Measurements from ENCODE around the gene CCDC18. TPM values are rescaled to one million over a fixed set of nuclear protein-coding genes. Genes with fewer than 3 reads are reported as not detected.

Gene CCDC18
- total and polyA plus RNA-seq, 2 experiments from 2014 or later: 16.3 to 47.9 TPM

DNA sequence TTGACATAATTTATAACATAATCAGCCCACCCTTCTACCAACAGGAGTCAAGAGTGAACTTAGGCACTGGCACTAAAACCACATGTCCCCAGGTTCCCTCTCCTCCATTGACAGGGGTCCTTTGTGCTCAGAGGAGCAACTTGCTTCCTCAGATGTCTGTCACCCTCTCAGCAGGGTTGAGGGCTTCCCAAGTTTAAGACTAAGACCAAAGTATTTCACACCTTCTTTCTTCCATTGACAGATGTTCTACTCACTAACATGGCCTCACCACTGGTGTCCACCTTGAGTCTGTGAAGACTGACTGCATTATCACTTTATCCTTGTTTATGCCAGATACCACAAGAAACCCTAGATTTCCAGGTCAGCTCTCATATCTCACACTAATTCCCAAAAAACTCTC, 56.5 kb downstream of the CCDC18 start:
- no peak overlapping the region for H3K27ac Mint-ChIP-seq
- H3K4me3 Mint-ChIP-seq: no peak overlapping the region
- H3K27me3 Mint-ChIP-seq (ENCODE audit: insufficient read depth, low read depth, poor library complexity): no peaks in the 10 kb centered on the region
- peaks cover 74% of the 10 kb centered on the region for H3K36me3 Mint-ChIP-seq (ENCODE audit: low read depth)
- H4K20me1 ChIP-seq (replicated peaks; ENCODE audit: insufficient read depth): no peaks in the 10 kb centered on the region
- peaks cover 17% of the 10 kb centered on the region for H3K9me3 Mint-ChIP-seq
- no peaks in the 10 kb centered on the region for H3K79me2 ChIP-seq (replicated peaks; ENCODE audit: insufficient read depth)
- peaks cover 11% of the 10 kb centered on the region for H3K4me1 ChIP-seq (ENCODE audit: insufficient read depth)
- no peak overlapping the region for H3K4me2 ChIP-seq
- no peaks in the 10 kb centered on the region for H3K27me3 ChIP-seq (ENCODE audit: insufficient read depth)
- ATAC-seq (no peak), DNase-seq (ENCODE audit: low spot score) (no peak)
- H3K4me1 Mint-ChIP-seq: peaks cover 6% of the 10 kb centered on the region; the same call in 2 of the 3 replicates
- no peak for TF ChIP-seq STAT1 (IDR thresholded peaks at IDR 0.05; ENCODE audit: unreplicated experiment)
- 0 out of 2 replicates have a peak, but pooled peaks cover 4% of the 10 kb centered on the region for H3K9me2 ChIP-seq (ENCODE audit: insufficient read depth)
- H3F3A ChIP-seq (replicated peaks; ENCODE audit: low read depth): no peaks in the 10 kb centered on the region
- no peak overlapping the region for H2AFZ ChIP-seq
- no peak overlapping the region for H3K27ac ChIP-seq (ENCODE audit: low read depth)
- H3K4me3 ChIP-seq: no peak overlapping the region
- H3K36me3 ChIP-seq (ENCODE audit: insufficient read depth): peaks cover 12% of the 10 kb centered on the region

- no peaks in the 10 kb centered on the region for H3F3A ChIP-seq (replicated peaks; ENCODE audit: low read depth)
- peaks cover 11% of the 10 kb centered on the region for H3K4me1 ChIP-seq (ENCODE audit: insufficient read depth)
- H3K36me3 ChIP-seq (ENCODE audit: insufficient read depth): peaks cover 20% of the 10 kb centered on the region
- H3K4me1 Mint-ChIP-seq: peaks cover 6% of the 10 kb centered on the region; the same call in 2 of the 3 replicates
- H3K27me3 ChIP-seq (ENCODE audit: insufficient read depth): no peaks in the 10 kb centered on the region
- ATAC-seq (no peak), DNase-seq (ENCODE audit: low spot score) (no peak)
- H3K9me2 ChIP-seq (ENCODE audit: insufficient read depth): 0 out of 2 replicates have a peak, but pooled peaks cover 4% of the 10 kb centered on the region
- H3K4me3 ChIP-seq: no peak overlapping the region
- H3K27me3 Mint-ChIP-seq (ENCODE audit: insufficient read depth, low read depth, poor library complexity): no peaks in the 10 kb centered on the region
- no peak overlapping the region for H3K4me3 Mint-ChIP-seq
- H3K79me2 ChIP-seq (replicated peaks; ENCODE audit: insufficient read depth): no peaks in the 10 kb centered on the region
- H3K27ac Mint-ChIP-seq: no peak overlapping the region
- no peak overlapping the region for H2AFZ ChIP-seq
- H3K27ac ChIP-seq (ENCODE audit: low read depth): no peak overlapping the region
- peak overlapping the region; percentile 18; the same call in 1 of the 2 replicates for H3K4me2 ChIP-seq
- H3K9me3 Mint-ChIP-seq: peaks cover 28% of the 10 kb centered on the region
- peaks cover 77% of the 10 kb centered on the region for H3K36me3 Mint-ChIP-seq (ENCODE audit: low read depth)
- no peaks in the 10 kb centered on the region for H4K20me1 ChIP-seq (replicated peaks; ENCODE audit: insufficient read depth)
- TF ChIP-seq, protein P1, sequence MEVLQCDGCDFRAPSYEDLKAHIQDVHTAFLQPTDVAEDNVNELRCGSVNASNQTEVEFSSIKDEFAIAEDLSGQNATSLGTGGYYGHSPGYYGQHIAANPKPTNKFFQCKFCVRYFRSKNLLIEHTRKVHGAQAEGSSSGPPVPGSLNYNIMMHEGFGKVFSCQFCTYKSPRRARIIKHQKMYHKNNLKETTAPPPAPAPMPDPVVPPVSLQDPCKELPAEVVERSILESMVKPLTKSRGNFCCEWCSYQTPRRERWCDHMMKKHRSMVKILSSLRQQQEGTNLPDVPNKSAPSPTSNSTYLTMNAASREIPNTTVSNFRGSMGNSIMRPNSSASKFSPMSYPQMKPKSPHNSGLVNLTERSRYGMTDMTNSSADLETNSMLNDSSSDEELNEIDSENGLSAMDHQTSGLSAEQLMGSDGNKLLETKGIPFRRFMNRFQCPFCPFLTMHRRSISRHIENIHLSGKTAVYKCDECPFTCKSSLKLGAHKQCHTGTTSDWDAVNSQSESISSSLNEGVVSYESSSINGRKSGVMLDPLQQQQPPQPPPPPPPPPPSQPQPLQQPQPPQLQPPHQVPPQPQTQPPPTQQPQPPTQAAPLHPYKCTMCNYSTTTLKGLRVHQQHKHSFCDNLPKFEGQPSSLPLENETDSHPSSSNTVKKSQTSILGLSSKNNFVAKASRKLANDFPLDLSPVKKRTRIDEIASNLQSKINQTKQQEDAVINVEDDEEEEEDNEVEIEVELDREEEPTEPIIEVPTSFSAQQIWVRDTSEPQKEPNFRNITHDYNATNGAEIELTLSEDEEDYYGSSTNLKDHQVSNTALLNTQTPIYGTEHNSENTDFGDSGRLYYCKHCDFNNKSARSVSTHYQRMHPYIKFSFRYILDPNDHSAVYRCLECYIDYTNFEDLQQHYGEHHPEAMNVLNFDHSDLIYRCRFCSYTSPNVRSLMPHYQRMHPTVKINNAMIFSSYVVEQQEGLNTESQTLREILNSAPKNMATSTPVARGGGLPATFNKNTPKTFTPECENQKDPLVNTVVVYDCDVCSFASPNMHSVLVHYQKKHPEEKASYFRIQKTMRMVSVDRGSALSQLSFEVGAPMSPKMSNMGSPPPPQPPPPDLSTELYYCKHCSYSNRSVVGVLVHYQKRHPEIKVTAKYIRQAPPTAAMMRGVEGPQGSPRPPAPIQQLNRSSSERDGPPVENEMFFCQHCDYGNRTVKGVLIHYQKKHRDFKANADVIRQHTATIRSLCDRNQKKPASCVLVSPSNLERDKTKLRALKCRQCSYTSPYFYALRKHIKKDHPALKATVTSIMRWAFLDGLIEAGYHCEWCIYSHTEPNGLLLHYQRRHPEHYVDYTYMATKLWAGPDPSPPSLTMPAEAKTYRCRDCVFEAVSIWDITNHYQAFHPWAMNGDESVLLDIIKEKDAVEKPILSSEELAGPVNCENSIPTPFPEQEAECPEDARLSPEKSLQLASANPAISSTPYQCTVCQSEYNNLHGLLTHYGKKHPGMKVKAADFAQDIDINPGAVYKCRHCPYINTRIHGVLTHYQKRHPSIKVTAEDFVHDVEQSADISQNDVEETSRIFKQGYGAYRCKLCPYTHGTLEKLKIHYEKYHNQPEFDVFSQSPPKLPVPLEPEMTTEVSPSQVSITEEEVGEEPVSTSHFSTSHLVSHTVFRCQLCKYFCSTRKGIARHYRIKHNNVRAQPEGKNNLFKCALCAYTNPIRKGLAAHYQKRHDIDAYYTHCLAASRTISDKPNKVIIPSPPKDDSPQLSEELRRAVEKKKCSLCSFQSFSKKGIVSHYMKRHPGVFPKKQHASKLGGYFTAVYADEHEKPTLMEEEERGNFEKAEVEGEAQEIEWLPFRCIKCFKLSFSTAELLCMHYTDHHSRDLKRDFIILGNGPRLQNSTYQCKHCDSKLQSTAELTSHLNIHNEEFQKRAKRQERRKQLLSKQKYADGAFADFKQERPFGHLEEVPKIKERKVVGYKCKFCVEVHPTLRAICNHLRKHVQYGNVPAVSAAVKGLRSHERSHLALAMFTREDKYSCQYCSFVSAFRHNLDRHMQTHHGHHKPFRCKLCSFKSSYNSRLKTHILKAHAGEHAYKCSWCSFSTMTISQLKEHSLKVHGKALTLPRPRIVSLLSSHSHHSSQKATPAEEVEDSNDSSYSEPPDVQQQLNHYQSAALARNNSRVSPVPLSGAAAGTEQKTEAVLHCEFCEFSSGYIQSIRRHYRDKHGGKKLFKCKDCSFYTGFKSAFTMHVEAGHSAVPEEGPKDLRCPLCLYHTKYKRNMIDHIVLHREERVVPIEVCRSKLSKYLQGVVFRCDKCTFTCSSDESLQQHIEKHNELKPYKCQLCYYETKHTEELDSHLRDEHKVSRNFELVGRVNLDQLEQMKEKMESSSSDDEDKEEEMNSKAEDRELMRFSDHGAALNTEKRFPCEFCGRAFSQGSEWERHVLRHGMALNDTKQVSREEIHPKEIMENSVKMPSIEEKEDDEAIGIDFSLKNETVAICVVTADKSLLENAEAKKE (CRISPR knock-in tag; IDR thresholded peaks at IDR 0.05): no peak
- TF ChIP-seq STAT1 (IDR thresholded peaks at IDR 0.05; ENCODE audit: unreplicated experiment) (no peak), ZNF331 (CRISPR knock-in tag; IDR thresholded peaks at IDR 0.05; ENCODE audit: low read depth) (no peak), ETS1 (IDR thresholded peaks at IDR 0.05) (no peak), NANOG (IDR thresholded peaks at IDR 0.05; ENCODE audit: borderline replicate concordance) (no peak), POLR2AphosphoS5 (IDR thresholded peaks at IDR 0.05; ENCODE audit: low read depth) (no peak), EZH2 (IDR thresholded peaks at IDR 0.05; ENCODE audit: low read depth, unreplicated experiment) (no peak), CREB1 (CRISPR knock-in tag; IDR thresholded peaks at IDR 0.05; ENCODE audit: low read depth) (no peak), EZH2phosphoT487 (IDR thresholded peaks at IDR 0.05; ENCODE audit: unreplicated experiment) (no peak), ZNF114 (CRISPR knock-in tag; IDR thresholded peaks at IDR 0.05) (no peak), JUNB (IDR thresholded peaks at IDR 0.05; ENCODE audit: unreplicated experiment) (no peak)
- TF ChIP-seq, protein P2, sequence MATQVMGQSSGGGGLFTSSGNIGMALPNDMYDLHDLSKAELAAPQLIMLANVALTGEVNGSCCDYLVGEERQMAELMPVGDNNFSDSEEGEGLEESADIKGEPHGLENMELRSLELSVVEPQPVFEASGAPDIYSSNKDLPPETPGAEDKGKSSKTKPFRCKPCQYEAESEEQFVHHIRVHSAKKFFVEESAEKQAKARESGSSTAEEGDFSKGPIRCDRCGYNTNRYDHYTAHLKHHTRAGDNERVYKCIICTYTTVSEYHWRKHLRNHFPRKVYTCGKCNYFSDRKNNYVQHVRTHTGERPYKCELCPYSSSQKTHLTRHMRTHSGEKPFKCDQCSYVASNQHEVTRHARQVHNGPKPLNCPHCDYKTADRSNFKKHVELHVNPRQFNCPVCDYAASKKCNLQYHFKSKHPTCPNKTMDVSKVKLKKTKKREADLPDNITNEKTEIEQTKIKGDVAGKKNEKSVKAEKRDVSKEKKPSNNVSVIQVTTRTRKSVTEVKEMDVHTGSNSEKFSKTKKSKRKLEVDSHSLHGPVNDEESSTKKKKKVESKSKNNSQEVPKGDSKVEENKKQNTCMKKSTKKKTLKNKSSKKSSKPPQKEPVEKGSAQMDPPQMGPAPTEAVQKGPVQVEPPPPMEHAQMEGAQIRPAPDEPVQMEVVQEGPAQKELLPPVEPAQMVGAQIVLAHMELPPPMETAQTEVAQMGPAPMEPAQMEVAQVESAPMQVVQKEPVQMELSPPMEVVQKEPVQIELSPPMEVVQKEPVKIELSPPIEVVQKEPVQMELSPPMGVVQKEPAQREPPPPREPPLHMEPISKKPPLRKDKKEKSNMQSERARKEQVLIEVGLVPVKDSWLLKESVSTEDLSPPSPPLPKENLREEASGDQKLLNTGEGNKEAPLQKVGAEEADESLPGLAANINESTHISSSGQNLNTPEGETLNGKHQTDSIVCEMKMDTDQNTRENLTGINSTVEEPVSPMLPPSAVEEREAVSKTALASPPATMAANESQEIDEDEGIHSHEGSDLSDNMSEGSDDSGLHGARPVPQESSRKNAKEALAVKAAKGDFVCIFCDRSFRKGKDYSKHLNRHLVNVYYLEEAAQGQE (IDR thresholded peaks at IDR 0.05; ENCODE audit: unreplicated experiment): no peak
Measured at GRCh38 chr1:93238425-93238824, 57.9 kb downstream of the CCDC18 start.
